Measurements from ENCODE around the gene CCDC43.
"Not testable (repeated sequence)": the region's sequence is repeated elsewhere in the genome, so short reads cannot be mapped to it uniquely, and the experiment has no call there.

CCDC43 gene

DNA sequence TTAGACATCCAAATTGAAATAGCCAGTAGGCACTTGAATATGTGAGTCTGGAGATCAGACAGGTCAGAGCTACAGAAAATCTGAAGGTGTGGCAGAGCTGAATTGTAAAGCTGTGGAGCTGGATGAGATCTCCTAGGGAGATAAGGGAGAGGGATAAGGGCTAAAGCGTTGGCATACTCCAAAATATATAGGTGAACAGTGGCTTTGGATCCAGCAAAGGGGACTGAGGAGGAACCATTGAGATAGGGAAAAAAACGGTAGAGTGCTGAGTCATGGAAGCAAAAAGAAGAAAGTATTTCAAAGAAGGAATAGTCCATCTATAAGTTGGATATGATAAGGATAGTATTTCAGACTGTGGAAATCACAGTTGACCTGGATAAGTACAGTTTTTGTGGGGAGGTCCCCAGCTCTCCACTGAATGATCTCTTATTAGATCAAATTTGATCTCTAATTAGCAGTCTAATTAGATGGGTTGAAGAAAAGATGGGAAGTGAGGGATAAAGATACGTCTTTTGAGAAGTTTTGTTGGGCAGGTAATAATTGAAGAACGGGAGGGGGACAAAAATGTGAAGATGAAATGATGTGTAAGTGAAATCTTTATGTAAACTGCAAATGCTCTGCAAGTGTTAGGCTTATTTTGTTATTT, 18.3 kb upstream of the CCDC43 start:
- Histone ChIP-seq H3K4me3 (ENCODE audit: low read length in 2 of 2) (peak overlapping the region; percentile 95 to 96), H3K9me3 (ENCODE audit: control insufficient read depth in 2 of 2, low read length in 2 of 2) (no peaks in the 10 kb centered on the region), H3K36me3 (ENCODE audit: control insufficient read depth in 2 of 2, insufficient read depth in 2 of 2, low read length in 2 of 2) (no peaks in the 10 kb centered on the region), H3K9ac (ENCODE audit: low read depth in 1 of 2, low read length in 2 of 2) (peak overlapping the region; percentile 67 to 87), H3K4me1 (ENCODE audit: control insufficient read depth in 2 of 2, insufficient read depth in 2 of 2, low read length in 2 of 2) (peaks cover 9 to 12% of the 10 kb centered on the region in 2 donors), H3K27me3 (ENCODE audit: control insufficient read depth in 2 of 2, insufficient read depth in 2 of 2, low read length in 2 of 2) (no peaks in the 10 kb centered on the region), H3K27ac (ENCODE audit: low read depth in 2 of 2, low read length in 2 of 2) (peak overlapping the region in 1 of 2 donors; percentile 66)

DNA sequence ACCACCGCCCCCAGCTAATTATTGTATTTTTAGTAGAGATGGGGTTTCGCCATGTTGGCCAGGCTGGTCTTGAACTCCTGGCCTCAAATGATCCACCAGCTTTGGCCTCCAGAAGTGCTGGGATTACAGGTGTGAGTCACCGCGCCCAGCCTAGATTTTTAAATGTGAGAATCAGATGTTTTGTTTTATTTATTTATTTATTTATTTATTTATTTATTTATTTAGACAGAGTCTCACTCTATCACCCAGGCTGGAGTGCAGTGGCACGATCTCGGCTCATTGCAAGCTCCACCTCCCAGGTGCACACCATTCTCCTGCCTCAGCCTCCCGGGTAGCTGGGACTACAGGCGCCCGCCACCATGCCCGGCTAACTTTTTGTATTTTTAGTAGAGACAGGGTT, 10.7 kb upstream of the CCDC43 start:
- H3K36me3 ChIP-seq (ENCODE audit: control insufficient read depth in 2 of 2, insufficient read depth in 2 of 2, low read length in 2 of 2); H3K27ac ChIP-seq (ENCODE audit: low read depth in 2 of 2, low read length in 2 of 2); H3K4me3 ChIP-seq (ENCODE audit: low read length in 2 of 2); H3K9me3 ChIP-seq (ENCODE audit: control insufficient read depth in 2 of 2, low read length in 2 of 2); H3K9ac ChIP-seq (ENCODE audit: low read depth in 1 of 2, low read length in 2 of 2); H3K27me3 ChIP-seq (ENCODE audit: control insufficient read depth in 2 of 2, insufficient read depth in 2 of 2, low read length in 2 of 2); H3K4me1 ChIP-seq (ENCODE audit: control insufficient read depth in 2 of 2, insufficient read depth in 2 of 2, low read length in 2 of 2): not testable (repeated sequence)

DNA sequence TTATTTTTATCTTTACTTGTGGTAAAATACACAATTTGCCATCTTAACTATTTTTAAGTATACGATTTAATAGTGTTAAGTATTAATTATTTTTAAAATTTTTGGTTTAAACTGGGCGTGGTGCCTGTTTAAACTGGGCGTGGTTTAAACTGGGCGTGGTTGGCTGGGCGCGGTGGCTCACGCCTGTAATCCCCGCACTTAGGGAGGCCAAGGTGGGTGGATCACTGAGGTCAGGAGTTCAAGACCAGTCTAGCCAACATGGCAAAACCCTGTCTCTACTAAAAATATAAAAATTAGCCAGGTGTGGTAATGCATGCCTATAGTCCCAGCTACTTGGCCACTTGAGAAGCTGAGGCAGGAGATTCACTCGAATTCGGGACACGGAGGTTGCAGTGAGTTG, 4.0 kb upstream of the CCDC43 start:
- no peak overlapping the region for H3K9ac ChIP-seq (ENCODE audit: low read depth in 1 of 2, low read length in 2 of 2)
- H3K4me3 ChIP-seq (ENCODE audit: low read length in 2 of 2), result no peak overlapping the region
- no peaks in the 10 kb centered on the region for H3K36me3 ChIP-seq (ENCODE audit: control insufficient read depth in 2 of 2, insufficient read depth in 2 of 2, low read length in 2 of 2)
- peaks cover 9 to 11% of the 10 kb centered on the region in 2 donors for H3K4me1 ChIP-seq (ENCODE audit: control insufficient read depth in 2 of 2, insufficient read depth in 2 of 2, low read length in 2 of 2)
- H3K27me3 ChIP-seq (ENCODE audit: control insufficient read depth in 2 of 2, insufficient read depth in 2 of 2, low read length in 2 of 2), result no peaks in the 10 kb centered on the region
- H3K9me3 ChIP-seq (ENCODE audit: control insufficient read depth in 2 of 2, low read length in 2 of 2), result no peaks in the 10 kb centered on the region
- no peak overlapping the region for H3K27ac ChIP-seq (ENCODE audit: low read depth in 2 of 2, low read length in 2 of 2)

DNA sequence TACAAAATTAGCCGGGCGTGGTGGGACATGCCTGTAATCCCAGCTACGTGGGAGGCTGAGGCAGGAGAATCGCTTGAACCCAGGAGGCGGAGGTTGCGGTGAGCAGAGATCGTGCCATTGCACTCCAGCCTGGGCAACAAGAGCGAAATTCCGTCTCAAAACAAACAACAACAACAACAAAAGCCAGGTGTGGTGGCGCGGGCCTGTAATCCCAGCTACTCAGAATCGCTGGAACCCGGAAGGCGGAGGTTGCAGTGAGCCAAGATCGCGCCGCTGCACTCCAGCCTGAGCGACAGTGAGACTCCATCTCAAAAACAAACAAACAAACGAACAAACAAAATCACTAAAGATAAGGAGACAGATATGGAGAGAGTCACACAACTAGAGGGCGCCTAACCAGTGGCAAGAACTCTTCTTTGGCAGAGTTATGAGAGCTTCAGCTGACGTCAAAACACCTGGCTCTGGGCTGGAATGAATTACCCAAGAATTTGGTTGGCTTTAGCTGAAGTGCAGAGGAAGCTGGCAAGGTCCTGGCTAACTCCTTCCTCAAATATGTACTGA, 1.2 kb upstream of the CCDC43 start:
- H3K27me3 ChIP-seq (ENCODE audit: control insufficient read depth in 2 of 2, insufficient read depth in 2 of 2, low read length in 2 of 2); H3K4me3 ChIP-seq (ENCODE audit: low read length in 2 of 2); H3K9me3 ChIP-seq (ENCODE audit: control insufficient read depth in 2 of 2, low read length in 2 of 2); H3K9ac ChIP-seq (ENCODE audit: low read depth in 1 of 2, low read length in 2 of 2); H3K27ac ChIP-seq (ENCODE audit: low read depth in 2 of 2, low read length in 2 of 2); H3K36me3 ChIP-seq (ENCODE audit: control insufficient read depth in 2 of 2, insufficient read depth in 2 of 2, low read length in 2 of 2): not testable (repeated sequence)
- H3K4me1 ChIP-seq (ENCODE audit: control insufficient read depth in 2 of 2, insufficient read depth in 2 of 2, low read length in 2 of 2), result peaks cover 10 to 12% of the 10 kb centered on the region in 2 donors

DNA sequence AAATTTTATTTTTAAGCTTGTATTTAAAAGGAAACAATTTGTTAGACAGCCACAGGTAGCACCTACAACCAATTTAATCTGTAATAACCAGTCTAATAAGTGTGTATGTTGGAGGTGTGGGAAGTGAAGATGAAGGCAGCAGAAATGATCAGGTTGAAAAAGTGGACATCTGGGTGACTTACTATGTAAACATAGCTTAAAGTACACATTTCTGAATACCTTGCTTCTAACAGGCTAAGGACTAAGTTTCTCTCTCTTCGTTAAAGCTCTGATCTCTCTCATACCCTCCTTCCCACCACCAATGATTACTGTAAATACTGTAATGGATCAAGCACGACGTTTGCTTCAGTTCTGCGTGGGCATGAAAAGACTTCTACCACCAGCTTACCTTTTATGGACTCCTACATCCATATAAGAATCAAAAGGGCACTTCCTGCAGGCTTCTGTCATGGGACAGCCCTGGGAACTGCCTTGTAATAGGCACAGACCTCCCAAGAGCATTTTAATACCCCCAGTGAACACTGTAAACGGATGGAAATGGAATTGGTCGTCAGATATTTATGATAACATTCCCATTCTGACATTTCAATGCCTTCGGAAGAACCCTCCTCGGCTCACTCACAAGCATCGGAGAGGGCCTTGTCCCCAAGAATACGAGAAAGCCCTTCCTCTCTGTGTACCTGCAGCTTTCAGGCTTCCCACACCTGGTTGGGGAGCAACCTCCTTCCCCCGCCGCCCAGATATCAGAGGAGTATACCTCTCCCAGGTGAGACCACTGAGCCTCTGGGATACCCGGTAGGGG, 700 bp downstream of the CCDC43 start:
- H3K36me3 ChIP-seq (ENCODE audit: control insufficient read depth in 2 of 2, insufficient read depth in 2 of 2, low read length in 2 of 2), result peaks cover 0 to 7% of the 10 kb centered on the region in 2 donors
- H3K4me3 ChIP-seq (ENCODE audit: low read length in 2 of 2), result peak overlapping the region; percentile 71 to 99
- no peaks in the 10 kb centered on the region for H3K27me3 ChIP-seq (ENCODE audit: control insufficient read depth in 2 of 2, insufficient read depth in 2 of 2, low read length in 2 of 2)
- peak overlapping the region; percentile 74 to 92 for H3K9ac ChIP-seq (ENCODE audit: low read depth in 1 of 2, low read length in 2 of 2)
- H3K4me1 ChIP-seq (ENCODE audit: control insufficient read depth in 2 of 2, insufficient read depth in 2 of 2, low read length in 2 of 2), result peaks cover 10 to 12% of the 10 kb centered on the region in 2 donors
- peak overlapping the region in 1 of 2 donors; percentile 82 for H3K27ac ChIP-seq (ENCODE audit: low read depth in 2 of 2, low read length in 2 of 2)
- H3K9me3 ChIP-seq (ENCODE audit: control insufficient read depth in 2 of 2, low read length in 2 of 2), result no peaks in the 10 kb centered on the region

DNA sequence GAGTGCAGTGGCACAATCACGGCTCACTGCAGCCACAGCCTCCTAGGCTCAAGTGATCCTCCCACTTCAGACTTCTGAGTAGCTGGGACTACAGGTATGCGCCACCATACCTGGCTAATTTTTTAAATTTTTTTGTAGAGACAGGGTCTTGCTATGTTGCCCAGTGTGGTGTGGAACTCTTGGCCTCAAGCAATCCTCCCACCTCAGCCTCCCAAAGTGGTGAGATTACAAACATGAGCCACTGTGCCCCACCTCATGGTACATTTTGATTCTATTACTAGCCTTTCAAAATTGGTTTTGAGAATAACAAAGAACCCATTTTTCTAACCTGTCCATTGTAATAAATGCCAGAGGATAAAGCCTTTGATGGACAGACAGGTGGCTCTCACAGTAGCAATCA, 1.4 kb downstream of the CCDC43 start:
- H3K9me3 ChIP-seq (ENCODE audit: control insufficient read depth in 2 of 2, low read length in 2 of 2), result no peaks in the 10 kb centered on the region
- H3K27me3 ChIP-seq (ENCODE audit: control insufficient read depth in 2 of 2, insufficient read depth in 2 of 2, low read length in 2 of 2), result no peaks in the 10 kb centered on the region
- H3K4me1 ChIP-seq (ENCODE audit: control insufficient read depth in 2 of 2, insufficient read depth in 2 of 2, low read length in 2 of 2), result peaks cover 10 to 12% of the 10 kb centered on the region in 2 donors
- H3K4me3 ChIP-seq (ENCODE audit: low read length in 2 of 2), result peak overlapping the region in 1 of 2 donors; percentile 99
- peaks cover 4 to 12% of the 10 kb centered on the region in 2 donors for H3K36me3 ChIP-seq (ENCODE audit: control insufficient read depth in 2 of 2, insufficient read depth in 2 of 2, low read length in 2 of 2)
- no peak overlapping the region for H3K9ac ChIP-seq (ENCODE audit: low read depth in 1 of 2, low read length in 2 of 2)
- H3K27ac ChIP-seq (ENCODE audit: low read depth in 2 of 2, low read length in 2 of 2), result no peak overlapping the region

DNA sequence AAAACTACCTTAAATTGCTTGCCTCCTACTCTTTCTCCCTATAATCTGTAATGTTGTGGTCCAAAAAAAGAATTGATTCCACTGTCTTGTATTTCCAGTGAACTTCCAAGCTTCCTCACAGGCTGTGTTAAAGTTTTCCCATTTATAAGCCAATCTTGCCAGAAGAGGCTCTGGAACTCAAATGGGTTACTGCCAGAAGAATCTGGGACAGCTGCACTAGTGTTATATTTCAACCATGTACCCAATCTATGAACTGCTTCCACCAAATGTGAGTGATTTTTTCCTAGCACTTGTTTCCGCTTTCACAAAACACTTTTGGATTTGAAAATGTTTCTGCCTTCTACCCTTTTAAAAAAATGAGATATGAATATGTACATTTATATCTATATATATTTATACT, 1.8 kb downstream of the CCDC43 start:
- H3K27ac ChIP-seq (ENCODE audit: low read depth in 2 of 2, low read length in 2 of 2), result no peak overlapping the region
- peaks cover 10 to 12% of the 10 kb centered on the region in 2 donors for H3K4me1 ChIP-seq (ENCODE audit: control insufficient read depth in 2 of 2, insufficient read depth in 2 of 2, low read length in 2 of 2)
- H3K9me3 ChIP-seq (ENCODE audit: control insufficient read depth in 2 of 2, low read length in 2 of 2), result no peaks in the 10 kb centered on the region
- H3K4me3 ChIP-seq (ENCODE audit: low read length in 2 of 2), result no peak overlapping the region
- no peak overlapping the region for H3K9ac ChIP-seq (ENCODE audit: low read depth in 1 of 2, low read length in 2 of 2)
- H3K27me3 ChIP-seq (ENCODE audit: control insufficient read depth in 2 of 2, insufficient read depth in 2 of 2, low read length in 2 of 2), result no peaks in the 10 kb centered on the region
- H3K36me3 ChIP-seq (ENCODE audit: control insufficient read depth in 2 of 2, insufficient read depth in 2 of 2, low read length in 2 of 2), result peaks cover 6 to 16% of the 10 kb centered on the region in 2 donors

DNA sequence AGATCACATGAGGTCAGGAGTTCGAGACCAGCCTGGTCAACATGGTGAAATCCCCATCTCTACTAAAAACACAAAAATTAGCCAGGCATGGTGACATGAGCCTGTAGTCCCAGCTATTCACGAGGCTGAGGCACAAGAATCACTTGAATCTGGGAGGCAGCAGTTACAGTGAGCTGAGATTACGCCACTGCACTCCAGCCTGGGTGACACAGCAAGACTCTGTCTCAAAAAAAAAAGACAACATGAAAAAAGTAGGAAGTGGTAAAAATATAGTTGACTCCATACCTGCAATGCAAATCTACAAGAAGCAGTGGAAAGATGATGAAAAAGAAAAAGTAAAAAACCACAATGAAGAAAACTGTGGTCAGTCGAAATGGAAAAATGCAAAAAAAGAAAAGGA, 6.3 kb downstream of the CCDC43 start:
- not testable (repeated sequence) for H3K4me3 ChIP-seq (ENCODE audit: low read length in 2 of 2); H3K9ac ChIP-seq (ENCODE audit: low read depth in 1 of 2, low read length in 2 of 2); H3K4me1 ChIP-seq (ENCODE audit: control insufficient read depth in 2 of 2, insufficient read depth in 2 of 2, low read length in 2 of 2); H3K27me3 ChIP-seq (ENCODE audit: control insufficient read depth in 2 of 2, insufficient read depth in 2 of 2, low read length in 2 of 2); H3K9me3 ChIP-seq (ENCODE audit: control insufficient read depth in 2 of 2, low read length in 2 of 2); H3K27ac ChIP-seq (ENCODE audit: low read depth in 2 of 2, low read length in 2 of 2)
- peaks cover 27 to 47% of the 10 kb centered on the region in 2 donors for H3K36me3 ChIP-seq (ENCODE audit: control insufficient read depth in 2 of 2, insufficient read depth in 2 of 2, low read length in 2 of 2)

DNA sequence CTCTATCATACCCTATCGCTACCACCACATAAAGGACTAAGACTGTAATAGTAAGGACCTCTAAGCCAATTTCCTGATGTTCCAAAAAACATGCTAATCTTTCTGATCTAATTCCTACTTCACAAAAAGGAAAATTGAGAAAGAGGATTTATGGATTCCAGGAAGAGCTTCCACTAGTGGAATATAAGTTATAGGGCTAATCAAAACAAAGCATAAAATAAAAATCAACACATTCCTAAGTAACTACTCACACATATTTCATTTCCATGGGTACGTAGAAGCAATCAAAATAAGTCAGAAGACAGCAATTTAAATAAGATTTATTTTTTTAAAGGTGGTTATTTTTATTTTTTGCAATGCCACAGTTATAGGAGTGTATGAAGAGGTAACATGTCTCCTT, 12.4 kb downstream of the CCDC43 start:
- no peak overlapping the region for H3K27ac ChIP-seq (ENCODE audit: low read depth in 2 of 2, low read length in 2 of 2)
- no peak overlapping the region for H3K4me3 ChIP-seq (ENCODE audit: low read length in 2 of 2)
- H3K4me1 ChIP-seq (ENCODE audit: control insufficient read depth in 2 of 2, insufficient read depth in 2 of 2, low read length in 2 of 2), result no peaks in the 10 kb centered on the region
- H3K9me3 ChIP-seq (ENCODE audit: control insufficient read depth in 2 of 2, low read length in 2 of 2), result no peaks in the 10 kb centered on the region
- no peaks in the 10 kb centered on the region for H3K27me3 ChIP-seq (ENCODE audit: control insufficient read depth in 2 of 2, insufficient read depth in 2 of 2, low read length in 2 of 2)
- peaks cover 20 to 30% of the 10 kb centered on the region in 2 donors for H3K36me3 ChIP-seq (ENCODE audit: control insufficient read depth in 2 of 2, insufficient read depth in 2 of 2, low read length in 2 of 2)
- no peak overlapping the region for H3K9ac ChIP-seq (ENCODE audit: low read depth in 1 of 2, low read length in 2 of 2)

DNA sequence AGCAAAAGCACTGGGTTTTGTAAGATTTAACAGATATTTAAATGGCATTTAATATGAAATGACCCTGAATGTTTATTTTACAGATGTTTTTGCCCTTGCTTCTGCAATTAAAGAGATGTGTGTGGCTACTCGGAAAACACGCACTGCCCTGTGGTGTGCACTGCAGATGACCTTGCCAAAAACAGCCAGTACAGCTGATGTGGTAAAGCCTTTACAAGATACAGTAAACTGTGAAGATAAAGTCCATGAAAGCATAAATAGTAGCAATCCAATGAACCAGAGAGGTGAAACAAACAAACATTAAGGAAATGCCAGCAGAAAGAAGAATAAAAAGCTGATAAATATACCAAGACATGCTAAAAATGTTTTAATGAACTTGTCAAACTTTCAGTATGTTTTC, 15.7 kb downstream of the CCDC43 start:
- no peaks in the 10 kb centered on the region for H3K4me1 ChIP-seq (ENCODE audit: control insufficient read depth in 2 of 2, insufficient read depth in 2 of 2, low read length in 2 of 2)
- H3K4me3 ChIP-seq (ENCODE audit: low read length in 2 of 2), result no peak overlapping the region
- H3K9ac ChIP-seq (ENCODE audit: low read depth in 1 of 2, low read length in 2 of 2), result no peak overlapping the region
- no peaks in the 10 kb centered on the region for H3K27me3 ChIP-seq (ENCODE audit: control insufficient read depth in 2 of 2, insufficient read depth in 2 of 2, low read length in 2 of 2)
- H3K9me3 ChIP-seq (ENCODE audit: control insufficient read depth in 2 of 2, low read length in 2 of 2), result no peaks in the 10 kb centered on the region
- H3K36me3 ChIP-seq (ENCODE audit: control insufficient read depth in 2 of 2, insufficient read depth in 2 of 2, low read length in 2 of 2), result peaks cover 6 to 7% of the 10 kb centered on the region in 2 donors
- H3K27ac ChIP-seq (ENCODE audit: low read depth in 2 of 2, low read length in 2 of 2), result no peak overlapping the region
